BJ (cell line): ENCODE results near the gene KIAA1614. TPM values are rescaled to one million over a fixed set of nuclear protein-coding genes. Genes with fewer than 3 reads are reported as not detected.

Source experiments
- CTCF ChIA-PET: fragments of 350-600 bp; formaldehyde crosslinking; extraction: SDS; loops from one replicate; lab custom pipeline; 2021; ENCODE audit warnings: antibody characterized with exemption, inconsistent platforms; lab: Yijun Ruan, JAX
- POLR2A ChIA-PET: fragments of 300-600 bp; sonication (Branson Sonifier 250); formaldehyde crosslinking; extraction: SDS; loops from one replicate; lab custom pipeline; 2021; ENCODE audit warnings: antibody characterized with exemption; lab: Charles Lee
- DNase-seq: peaks from one replicate; pipeline ENCODE4 v3.0.0-alpha.2; 2011; ENCODE audit warnings: low read depth
- H3K27me3 ChIP-seq: 2 replicates; pipeline ENCODE4 v1.6.0; 2011; ENCODE audit warnings: low read length; ENCODE audit not compliant: control insufficient read depth, insufficient read depth
- H3K36me3 ChIP-seq: 2 replicates; pipeline ENCODE4 v1.5.1; 2011; ENCODE audit warnings: low read length; ENCODE audit not compliant: control insufficient read depth, insufficient read depth
- H3K4me3 ChIP-seq: 2 replicates; pipeline ENCODE4 v1.5.1; 2011; ENCODE audit warnings: low read depth, mild to moderate bottlenecking, control low read depth, low read length
- CTCF ChIP-seq: IDR thresholded peaks from 2 replicates; pipeline ENCODE4 v1.5.1; 2011; ENCODE audit warnings: low read depth, mild to moderate bottlenecking, control low read depth, inconsistent platforms, low read length, moderate library complexity; ENCODE audit not compliant: insufficient read depth
- polyA plus RNA-seq: library from polyadenylated mRNA; depleted of rRNA; stranded (reverse); fragments of >200 nt; gene quantifications from 2 replicates; pipeline ENCODE4 v1.2.3, GENCODE V29; 2011

The KIAA1614 gene
- polyA plus RNA-seq, 1 experiment = 7.3 TPM

GRCh38 chr1:180945151-180945550 lies 32.5 kb downstream of the KIAA1614 start:
- POLR2A ChIA-PET = no interaction called here
- CTCF ChIA-PET = no interaction called here
- no peak for DNase-seq
- H3K4me3 ChIP-seq = no peak overlapping the region
- TF ChIP-seq CTCF = no peak
- peaks cover 21% of the 10 kb centered on the region for H3K36me3 ChIP-seq
- H3K27me3 ChIP-seq = no peaks in the 10 kb centered on the region

DNA sequence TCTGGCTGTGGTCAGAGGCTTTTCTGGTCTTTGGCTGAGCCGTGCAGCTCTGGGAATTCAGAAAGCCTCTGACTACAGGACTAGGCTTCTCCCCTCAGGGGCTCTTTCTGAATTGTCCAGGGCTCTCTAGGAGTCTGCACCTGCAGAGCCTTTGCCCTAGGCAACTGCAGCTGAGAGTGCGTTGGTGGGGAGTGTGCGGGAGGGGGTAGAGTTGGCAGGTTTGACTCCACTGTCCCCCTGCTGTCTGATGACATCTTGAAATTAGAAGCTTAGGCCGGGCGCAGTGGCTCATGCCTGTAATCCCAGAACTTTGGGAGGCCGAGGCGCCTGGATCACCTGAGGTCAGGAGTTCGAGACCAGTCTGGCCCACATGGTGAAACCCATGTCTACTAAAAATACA lies 32.9 kb downstream of the KIAA1614 start:
- Histone ChIP-seq H3K36me3 (peaks cover 24% of the 10 kb centered on the region), H3K4me3 (no peak overlapping the region), H3K27me3 (no peaks in the 10 kb centered on the region)
- POLR2A ChIA-PET = no interaction called here
- no peak for DNase-seq
- CTCF ChIA-PET = no interaction called here
- TF ChIP-seq CTCF = no peak

GRCh38 chr1:180946056-180946455 lies 33.4 kb downstream of the KIAA1614 start:
- H3K36me3 ChIP-seq = peaks cover 24% of the 10 kb centered on the region
- POLR2A ChIA-PET = no interaction called here
- no peak overlapping the region for H3K4me3 ChIP-seq
- CTCF ChIA-PET = no interaction called here
- no peaks in the 10 kb centered on the region for H3K27me3 ChIP-seq
- DNase-seq = no peak
- TF ChIP-seq CTCF = no peak

GRCh38 chr1:180946541-180947498 lies 34.1 kb downstream of the KIAA1614 start:
- ChIA-PET CTCF (no interaction called here), POLR2A (no interaction called here)
- Histone ChIP-seq H3K27me3 (no peaks in the 10 kb centered on the region), H3K4me3 (no peak overlapping the region), H3K36me3 (peaks cover 28% of the 10 kb centered on the region)
- no peak for DNase-seq
- TF ChIP-seq CTCF = no peak

DNA sequence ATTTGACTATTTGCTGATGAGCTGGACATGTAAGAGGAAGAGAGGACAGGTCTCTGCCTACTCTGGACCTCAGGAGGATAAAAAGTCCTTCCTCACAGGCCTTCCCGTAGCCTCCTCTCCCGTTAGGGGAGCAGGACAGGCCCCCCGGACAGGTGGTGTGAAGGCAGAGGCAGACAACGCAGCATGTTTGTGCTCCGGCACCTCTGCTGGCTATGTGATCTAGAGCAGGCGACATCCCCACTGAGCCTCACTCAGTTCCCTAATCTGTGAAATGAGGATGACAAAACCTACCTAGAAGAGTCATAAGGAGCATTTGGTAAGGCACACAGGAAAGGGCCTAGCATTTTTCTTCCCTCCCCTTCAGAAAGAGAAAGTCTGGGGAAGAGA lies 34.8 kb downstream of the KIAA1614 start:
- Histone ChIP-seq H3K36me3 (peaks cover 28% of the 10 kb centered on the region), H3K4me3 (no peak overlapping the region), H3K27me3 (no peaks in the 10 kb centered on the region)
- CTCF ChIA-PET = no interaction called here
- TF ChIP-seq CTCF = no peak
- no peak for DNase-seq
- POLR2A ChIA-PET = no interaction called here
